NCI-H2029 (cell line): ENCODE measurements around the gene APBB2.
A peak's percentile ranks its signal among the peaks of the same experiment; 100 is the strongest.
"Not testable (repeated sequence)": the region's sequence is repeated elsewhere in the genome, so short reads cannot be mapped to it uniquely, and the experiment has no call there.

ENCODE experiments used
- DNase-seq: peaks from one replicate; lab custom pipeline; 2025; lab: John Stamatoyannopoulos, UW

Gene APBB2

DNA sequence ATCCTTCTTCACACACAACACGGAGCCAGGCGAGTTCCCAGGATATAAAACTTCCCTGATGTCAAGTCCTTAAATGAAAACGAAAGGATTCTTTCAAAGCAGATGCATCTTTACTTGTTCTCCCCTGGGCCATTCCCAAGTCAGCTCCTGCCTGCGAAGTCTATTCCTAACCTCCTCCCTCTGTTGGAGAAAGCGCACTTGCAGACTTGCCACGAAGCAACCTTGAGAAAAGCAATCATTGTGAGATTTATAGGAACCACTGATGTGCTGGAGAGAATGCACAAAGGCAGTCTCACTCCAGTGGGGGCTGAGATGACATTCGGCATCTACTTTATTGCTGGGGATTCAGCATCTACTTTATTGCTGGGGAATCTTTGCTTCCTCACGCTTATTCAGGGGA, 308.9 kb downstream of the APBB2 start:
- DNase-seq = no peak

DNA sequence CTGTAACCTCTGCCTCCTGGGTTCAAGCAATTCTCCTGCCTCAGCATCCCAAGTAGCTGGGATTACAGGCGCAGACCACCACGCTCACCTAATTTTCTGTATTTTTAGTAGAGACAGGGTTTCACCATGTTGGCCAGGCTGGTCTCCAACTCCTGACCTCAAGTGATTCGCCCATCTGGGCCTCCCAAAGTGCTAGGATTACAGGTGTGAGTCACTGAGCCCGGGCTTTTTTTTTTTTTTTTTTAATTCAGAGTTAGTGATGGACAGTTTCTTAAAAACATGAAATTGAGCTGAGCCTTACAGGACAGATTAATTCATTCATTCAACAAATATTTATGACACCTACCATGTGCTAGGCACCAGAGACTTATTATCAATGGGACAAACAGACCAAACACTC, 313.8 kb downstream of the APBB2 start:
- DNase-seq = not testable (repeated sequence)

DNA sequence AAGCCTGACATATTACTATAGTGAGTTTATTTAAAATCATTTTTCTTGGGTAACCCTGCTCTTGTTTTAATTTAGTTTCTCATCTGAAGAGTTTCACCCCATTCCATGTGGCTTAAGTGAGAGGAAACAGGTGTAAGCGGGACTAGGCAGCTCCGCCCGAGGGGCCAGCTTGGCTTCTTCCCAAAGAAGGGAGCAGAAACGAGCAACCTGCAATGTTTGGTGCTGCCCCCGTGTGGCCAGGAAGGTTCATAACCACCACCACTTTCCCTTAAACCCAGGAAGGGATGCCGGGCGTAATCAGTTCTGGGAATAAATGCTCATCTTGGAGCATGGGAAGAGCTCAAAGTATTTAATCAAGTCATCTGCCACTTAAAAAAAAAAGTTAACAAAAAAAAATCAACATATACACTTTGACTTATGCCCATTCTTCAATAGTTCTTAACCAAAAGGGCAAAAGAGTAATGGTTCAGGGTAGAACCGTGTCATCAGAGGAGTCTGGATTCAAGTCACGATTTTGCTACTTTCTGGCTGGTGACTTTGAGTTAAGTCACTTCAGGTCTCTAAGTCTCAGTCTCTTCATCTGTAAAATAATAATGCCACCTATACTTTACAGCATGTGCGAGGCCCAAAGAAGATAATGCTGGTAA, 316.7 kb downstream of the APBB2 start:
- peak; percentile 72 for DNase-seq

DNA sequence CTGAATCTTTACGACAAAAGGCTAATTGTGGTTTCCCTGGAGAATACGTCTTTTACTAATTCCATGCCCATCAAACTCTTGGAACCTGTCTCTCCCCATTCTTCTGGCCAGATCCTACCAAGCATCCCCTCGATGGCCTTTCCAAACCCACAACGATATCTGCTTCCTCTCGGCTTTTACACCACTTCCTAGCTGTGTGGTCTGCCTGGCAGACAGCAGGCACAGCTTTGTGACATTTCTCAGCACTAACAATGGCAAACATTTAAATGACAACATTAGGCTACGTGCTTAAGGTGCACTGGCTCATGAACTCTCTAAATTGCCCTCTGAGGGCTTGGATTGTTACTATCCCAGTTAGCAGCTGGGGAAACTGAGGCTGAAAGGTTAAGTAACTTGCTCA, 323.6 kb downstream of the APBB2 start:
- no peak for DNase-seq

DNA sequence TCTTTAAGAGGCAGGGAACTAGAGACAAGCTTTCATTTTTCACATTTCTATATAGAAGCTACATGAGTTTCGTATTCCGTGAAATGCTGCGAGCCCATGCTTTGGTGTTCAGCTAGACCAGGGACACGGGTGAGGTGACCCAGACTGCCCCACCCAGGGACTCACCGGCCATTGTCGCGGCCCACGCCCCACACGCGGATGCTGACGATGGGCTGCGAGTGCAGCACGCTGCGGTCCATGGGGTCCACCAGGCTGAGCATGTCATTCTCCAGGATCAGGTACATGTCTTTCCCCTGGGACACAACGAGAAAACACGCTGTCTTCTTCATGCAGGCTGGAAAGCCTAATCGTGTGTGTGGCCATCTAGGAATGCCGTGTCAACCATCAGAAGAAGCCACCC, 324.1 kb downstream of the APBB2 start:
- DNase-seq = no peak

DNA sequence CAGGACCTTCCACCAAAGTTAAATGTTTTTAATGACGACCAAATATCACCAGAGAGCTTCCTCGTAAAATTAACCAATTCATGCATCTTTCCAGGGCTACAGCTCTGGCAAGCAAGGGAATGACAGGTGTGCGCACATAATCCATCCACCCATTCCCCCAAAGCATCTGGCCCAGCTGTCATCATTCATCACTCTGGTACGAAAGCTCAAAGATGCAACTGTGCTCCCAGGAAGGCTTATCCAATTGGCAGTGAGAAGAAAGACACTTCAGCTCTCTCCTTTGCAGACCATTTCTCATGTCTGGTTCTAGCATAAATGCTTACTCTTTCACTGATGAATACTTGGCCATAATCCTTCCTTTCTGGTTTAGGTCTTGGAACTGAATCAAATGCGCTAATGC, 325.4 kb downstream of the APBB2 start:
- no peak for DNase-seq

DNA sequence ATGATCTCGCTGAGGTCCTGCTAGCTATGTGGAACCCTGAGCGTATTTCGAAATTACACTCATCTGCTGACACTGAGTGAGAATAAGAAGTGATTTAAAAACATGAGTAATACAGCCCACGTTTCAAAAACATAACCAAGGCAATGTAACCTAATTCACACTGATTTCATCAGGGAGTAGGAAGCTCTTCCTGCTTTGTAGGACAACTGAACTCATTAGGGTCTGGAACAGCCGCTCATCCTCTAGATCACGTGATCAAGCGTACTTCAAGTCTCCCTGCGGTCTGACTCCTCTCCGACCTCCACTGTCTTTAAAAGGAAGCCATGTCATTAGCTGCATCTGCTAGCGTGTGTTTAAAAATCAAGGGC, 326.6 kb downstream of the APBB2 start:
- DNase-seq = no peak

DNA sequence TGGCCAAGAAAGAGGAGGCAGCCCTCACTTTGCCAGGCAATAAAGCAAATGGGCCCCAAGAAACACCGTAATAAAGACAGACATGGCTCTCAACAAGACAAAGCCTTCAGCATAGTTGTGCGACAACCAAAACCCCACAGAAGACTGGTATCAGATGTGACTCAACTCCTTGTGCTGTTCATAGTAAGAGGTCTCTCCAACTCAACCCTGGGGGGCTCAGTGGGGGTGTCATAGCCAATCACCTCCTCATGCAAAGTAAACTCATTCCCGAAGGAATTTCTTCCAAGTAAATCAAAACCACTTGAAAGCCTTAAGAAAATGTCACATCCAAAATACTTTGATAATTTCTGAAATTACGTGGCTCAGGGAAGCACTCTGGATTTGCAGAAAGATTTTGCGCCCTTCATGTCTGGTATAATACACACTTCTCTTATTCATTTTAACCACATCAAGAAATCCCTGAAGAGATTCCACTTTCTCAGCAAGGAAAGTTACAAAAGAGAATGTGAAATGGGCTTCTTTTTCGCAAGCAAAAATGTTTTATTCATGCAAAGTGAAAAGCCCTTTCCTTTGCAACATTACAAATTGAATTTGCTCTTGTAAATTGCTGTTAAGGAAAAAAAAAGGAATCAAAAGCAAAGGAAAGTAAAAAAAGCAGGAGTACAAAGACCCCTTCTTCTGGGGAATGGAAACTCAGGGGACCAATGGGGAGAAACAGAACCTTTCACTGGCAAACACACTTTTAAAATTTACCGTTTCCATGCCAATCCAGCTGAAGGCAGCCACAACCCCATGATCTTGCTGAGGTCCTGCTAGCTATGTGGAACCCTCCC, 327.2 kb downstream of the APBB2 start:
- DNase-seq = no peak

DNA sequence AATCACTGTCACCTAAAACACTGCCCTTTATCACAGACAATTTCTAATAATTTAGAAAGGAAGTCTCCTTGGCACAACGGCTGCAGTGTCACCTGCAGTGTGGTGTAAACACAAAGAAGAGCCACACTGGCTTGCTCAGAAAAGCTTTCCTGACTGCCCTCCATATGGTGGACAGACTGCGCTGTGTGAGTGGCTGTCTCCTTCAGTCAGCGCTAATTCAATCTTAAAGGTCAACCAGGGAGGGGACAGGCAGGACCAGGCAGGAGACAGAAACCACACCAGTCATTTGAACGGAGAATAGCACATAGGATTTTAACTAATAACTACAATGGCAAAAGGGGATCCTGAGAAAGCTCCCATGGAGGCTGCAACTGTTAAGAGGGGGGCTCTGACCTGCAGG, 332.5 kb downstream of the APBB2 start:
- no peak for DNase-seq

DNA sequence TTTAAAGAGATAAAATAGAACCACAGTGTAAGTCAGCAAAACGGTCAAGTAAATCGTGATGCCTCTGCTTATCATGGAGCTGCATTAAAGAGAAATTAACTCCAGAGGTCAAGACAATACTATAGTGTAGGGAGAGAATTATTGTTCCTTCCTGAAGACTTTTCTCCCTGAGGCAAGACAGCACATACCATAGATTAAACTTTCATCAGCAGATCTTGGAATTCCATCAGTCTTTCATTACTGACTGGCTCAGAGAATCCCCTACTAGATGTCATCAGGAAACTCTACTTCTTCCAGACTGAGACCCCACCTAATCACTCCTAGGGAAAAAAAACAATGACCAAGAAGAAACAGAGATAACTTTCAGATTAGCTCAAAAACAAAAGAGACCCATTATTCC, 333.2 kb downstream of the APBB2 start:
- no peak for DNase-seq

DNA sequence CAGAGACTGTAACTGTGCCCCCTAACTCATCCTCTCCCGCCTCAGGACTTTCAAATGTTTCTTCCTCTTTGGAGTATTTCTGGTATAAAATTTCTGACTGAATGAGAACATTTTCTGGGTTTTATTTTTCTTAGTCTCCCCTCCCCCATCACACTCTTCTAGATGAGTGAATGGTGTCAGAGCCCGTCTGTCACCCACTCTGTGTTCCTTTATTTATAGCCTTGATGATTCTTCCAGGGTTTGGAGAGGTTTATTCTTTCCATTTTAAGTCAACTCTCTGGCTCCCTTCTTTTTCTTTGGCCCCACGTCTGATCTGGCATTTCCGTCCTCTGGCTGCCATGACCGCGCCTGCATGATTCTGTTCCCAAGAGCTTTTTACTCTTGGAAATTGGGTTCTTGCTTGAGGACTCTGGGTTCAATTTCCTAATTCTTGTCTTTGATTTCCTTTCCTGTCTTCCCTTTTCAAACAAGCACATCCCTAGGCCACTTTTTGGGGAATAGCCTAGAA, 335.7 kb downstream of the APBB2 start:
- DNase-seq = no peak

DNA sequence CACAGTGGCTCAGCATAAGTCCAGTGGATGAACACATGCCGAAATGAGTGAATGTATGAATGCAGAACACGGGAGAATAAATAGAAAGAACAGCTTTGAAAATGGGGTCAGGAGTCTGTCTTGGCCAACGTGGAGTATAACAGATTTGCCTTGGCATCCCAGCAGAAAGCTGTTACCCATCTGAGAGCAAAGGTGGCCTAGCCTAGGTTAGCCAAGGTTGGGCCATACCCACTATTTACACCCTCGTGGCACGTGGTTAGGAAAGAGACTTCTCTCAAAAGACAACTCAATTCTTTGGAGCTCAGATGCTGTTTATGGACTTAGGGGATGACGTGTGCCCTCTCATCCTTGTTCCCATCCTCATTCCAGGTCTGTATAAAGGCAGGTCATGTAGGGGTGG, 337.3 kb downstream of the APBB2 start:
- no peak for DNase-seq

DNA sequence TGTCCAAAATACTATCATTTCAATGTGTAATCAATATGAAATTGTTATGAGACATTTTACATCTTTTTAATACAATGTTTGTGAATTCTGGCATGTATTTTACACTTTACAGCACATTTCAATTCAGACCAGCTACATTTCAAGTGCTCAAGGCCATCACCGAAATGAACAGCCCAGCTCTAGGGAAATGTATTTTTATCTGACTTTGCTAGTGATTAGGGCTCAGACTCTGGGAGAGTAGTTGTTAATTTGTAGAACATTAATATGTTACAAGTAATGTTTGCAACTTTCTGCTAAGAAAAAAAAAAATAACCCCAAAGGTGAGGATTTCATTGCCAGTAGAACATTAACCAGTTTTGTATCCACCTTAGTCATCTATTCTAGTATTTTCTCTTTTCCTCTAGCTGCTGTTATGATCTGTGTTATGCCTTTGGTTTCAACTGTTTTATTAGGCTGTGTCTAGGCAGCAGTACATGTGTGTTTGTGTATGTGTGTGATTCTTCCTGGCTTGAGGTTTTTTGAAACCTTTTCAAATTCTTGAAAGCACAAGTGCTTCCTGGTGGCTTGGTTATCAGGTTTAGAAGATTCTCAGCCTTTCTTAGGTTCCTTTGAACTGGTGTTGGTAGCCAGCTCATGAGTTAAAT, 338.7 kb downstream of the APBB2 start:
- DNase-seq = no peak

DNA sequence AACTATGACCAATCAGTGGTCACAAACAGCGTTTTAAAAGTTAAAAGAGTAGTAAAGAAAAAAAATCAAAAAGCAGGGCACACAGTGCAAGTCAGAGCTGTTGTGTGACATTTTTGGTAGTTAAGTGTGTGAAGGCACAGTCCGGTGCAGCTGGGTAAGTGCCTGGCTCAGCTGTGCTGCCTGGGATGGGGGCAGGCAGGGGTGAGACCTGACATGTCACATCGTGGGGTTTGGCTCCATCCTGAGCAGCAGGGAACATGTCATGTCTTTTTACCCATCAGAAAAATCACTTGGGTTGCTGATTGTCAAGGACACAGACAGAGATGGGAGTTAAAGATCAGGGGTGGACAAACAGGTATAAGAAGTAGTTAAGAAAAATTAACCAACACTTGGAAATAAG, 339.4 kb downstream of the APBB2 start:
- no peak for DNase-seq

DNA sequence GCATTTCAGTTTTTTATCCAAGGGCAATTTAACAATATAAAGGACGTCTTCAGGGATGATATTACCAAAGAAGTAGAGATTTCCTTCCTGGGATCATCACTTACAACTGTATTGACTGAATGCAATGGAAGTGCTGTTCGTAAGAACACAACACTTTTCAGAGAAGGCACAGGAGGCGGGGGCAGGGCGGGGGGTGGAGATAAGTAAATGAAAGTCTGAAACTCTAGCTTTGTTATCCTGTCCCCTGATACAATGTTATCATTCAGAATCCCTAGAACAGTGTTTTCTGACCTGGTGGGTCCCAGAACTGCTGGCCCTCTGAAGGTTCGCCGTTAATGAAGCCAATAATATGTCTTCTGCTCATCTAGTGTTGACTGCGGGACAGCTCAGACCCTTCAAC, 340.0 kb downstream of the APBB2 start:
- no peak for DNase-seq

DNA sequence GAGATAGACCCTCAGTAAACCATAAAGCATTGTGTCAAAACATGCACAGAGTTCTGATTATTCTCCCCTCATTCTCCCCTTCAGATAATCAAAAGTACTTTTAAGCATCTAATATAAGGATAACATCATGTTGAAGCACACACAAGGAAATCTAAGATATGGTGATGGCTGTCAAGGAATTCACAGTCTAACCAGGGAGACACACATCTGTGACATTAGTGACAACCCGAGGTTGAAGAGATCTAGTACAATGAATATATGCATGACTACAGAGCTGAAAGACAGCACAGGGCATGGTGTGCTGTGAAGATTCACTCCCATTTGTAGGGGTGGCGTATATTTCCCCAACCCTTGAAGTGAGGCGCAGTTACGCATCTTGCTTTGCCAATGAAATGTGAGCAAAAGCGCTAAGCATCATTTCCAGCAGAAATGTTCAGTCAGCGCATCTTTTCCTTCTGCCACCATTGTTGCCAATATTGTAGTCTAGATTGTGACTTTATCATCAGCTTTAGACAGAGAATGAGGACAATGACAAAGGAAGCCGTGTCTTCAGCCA, 342.6 kb downstream of the APBB2 start:
- no peak for DNase-seq

DNA sequence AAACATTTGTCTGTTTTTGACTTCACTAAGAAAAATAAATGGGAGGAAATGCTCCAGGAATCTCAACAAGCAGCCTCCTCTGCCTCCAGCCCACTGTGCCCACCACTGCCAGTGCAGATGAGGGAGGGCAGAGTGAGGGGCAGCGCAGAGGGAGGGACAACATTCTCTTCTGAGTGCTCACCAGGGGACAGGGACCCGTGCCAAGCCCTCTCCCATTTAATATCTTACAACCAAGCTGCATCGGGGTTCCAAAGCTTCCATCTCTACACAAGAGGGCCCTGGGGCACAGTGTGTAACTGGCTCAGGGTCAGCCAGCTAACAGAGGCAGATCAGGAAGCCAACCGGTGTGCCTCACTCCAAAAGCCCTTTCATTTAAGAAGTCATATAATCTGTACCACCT, 344.2 kb downstream of the APBB2 start:
- DNase-seq = no peak

DNA sequence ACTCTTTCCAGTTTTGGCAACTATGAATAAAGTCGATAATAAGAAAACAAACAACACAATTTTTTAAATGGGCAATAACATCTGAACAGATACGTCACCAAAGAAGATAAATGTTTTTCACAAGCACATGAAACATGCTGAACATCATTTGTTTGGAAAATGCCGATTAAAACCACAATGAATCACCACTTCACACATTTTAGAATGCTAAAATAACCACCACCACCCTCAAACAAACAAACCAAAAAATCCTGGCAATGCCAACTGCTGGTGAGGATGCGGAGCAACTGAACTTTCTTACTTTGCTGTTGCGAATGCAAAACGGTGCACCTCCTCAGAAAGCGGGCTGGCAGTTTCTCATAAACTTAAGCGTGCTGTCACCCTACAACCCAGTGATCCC, 348.6 kb downstream of the APBB2 start:
- DNase-seq = no peak

DNA sequence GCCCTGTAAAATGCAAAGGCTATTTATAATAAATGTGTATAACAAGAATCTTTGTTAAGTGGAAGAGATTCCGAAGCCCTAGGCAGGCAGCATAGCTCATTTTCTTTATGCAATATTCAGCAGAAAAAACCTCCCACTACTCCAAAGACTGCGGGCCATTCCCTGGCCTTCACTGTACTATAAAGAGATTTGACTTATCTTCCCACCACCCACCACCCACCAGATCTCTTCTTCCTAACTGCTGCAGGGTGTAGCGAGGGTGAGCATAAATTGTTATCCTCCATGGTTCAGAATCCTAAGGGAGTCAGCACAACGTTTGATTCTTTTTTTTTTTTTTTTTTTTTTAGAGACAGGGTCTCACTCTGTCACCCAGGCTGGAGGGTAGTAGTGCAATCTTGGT, 349.8 kb downstream of the APBB2 start:
- no peak for DNase-seq

DNA sequence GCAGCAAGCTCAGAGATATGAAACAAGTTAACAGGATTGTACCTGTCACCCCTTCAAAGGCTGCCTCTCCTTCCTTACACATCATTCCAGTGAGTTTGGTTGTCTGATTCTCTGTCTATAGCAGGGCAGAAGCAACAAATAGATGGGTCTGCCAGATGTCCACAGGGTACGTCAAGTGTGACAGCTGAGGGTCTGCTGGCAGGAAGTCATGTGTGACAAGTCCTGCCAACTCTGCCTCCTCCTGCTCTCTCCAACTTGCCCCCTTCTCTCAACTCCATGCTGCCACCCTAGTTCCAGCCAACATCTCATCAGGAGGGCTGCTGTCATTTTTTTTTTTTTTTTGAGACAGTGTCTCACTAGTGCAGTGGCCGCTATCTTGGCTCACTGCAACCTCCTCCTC, 355.4 kb downstream of the APBB2 start:
- DNase-seq = no peak

DNA sequence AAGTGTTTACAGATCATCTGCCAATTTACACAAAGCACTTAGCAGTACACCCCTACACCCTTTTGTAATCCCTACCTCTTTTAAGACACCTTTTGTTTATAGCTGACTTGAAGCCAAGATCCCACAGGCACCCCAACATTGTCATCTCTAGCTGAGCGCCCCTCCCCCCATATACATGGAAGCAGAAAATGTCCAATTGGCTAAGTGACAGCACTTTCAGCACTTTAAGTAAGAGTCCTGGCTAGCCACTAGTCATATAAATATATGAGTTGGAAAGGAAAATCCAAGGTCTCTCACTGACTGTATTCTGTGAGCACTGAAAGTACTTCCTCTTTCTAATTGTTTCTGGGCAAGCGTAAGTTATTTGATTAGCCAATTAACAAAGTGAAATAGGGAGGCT, 356.4 kb downstream of the APBB2 start:
- peak; percentile 13 for DNase-seq

DNA sequence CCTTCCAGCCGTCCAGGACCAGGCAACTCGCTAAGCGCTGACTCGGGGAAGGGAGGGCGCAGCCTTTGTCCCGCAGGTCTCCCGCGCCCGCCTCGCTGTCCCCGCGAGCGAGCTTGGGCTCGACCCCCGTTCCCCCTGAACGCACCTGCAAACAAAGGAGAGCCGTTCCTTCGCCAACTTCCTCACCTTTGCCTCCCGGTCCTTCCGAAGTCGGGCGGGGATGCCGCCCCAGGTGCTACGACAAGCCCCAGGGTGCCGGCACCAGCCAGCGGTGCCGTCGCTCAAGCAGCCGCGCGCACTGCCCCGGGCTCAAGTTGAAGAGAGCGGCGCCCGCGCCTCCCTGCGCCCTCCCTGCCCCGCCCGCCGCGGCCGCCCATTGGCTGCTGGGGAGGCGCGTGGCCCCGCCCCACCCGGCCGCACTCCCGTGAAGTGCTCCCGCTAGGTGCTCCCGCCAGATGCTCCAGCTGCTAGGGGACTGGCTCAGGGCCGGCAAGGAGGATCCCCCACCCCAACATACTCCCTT, 357.4 kb downstream of the APBB2 start:
- DNase-seq = peak; percentile 81
